Endothelial cell of umbilical vein (primary cell): Measurements from ENCODE around the gene PAX1. TPM values are rescaled to one million over a fixed set of nuclear protein-coding genes. Genes with fewer than 3 reads are reported as not detected.

Experiments
- BruUV-seq: library from RNA; stranded (reverse); fragments of 400-500 nt; replicated peaks from 2 replicates; lab custom pipeline; 2021; lab: Mats Ljungman, UMichigan
- CTCF ChIA-PET: fragments of 300-600, 350-600 bp; sonication (Branson Sonifier 250); formaldehyde crosslinking; loops from one replicate; lab custom pipeline; 2021; ENCODE audit warnings: antibody characterized with exemption, inconsistent platforms; lab: Charles Lee
- POLR2A ChIA-PET: fragments of 300-600, 350-600 bp; sonication (Branson Sonifier 250); formaldehyde crosslinking; loops from one replicate; lab custom pipeline; 2021; ENCODE audit warnings: antibody characterized with exemption, inconsistent platforms; lab: Charles Lee
- DNase-seq: peaks from one replicate; pipeline ENCODE4 v3.0.0-alpha.2; 2011; ENCODE audit warnings: low read depth, low spot score
- FAIRE-seq: peaks from 2 replicates; lab custom pipeline; 2011; peaks lifted over from hg19 to GRCh38; lab: Jason Lieb, UNC
- H2AFZ ChIP-seq: 2 replicates; pipeline ENCODE4 v1.6.0; 2012; ENCODE audit warnings: low read depth, low read length, control low read depth, inconsistent platforms
- H3K27ac ChIP-seq: 2 replicates; pipeline ENCODE4 v1.5.1; 2011; ENCODE audit warnings: low read depth, mild to moderate bottlenecking, control low read depth, low read length, moderate library complexity; ENCODE audit not compliant: insufficient read depth
- H3K27me3 ChIP-seq, 2 experiments: 2 replicates each; pipeline versions ENCODE4 v1.6.0 to v1.6.1; 2011; ENCODE audit warnings: low read length in 2 of 2, mixed read lengths in 1 of 2; ENCODE audit not compliant: control insufficient read depth in 2 of 2, insufficient read depth in 2 of 2
- H3K36me3 ChIP-seq, 2 experiments: 2 replicates in 1 of 2; 3 replicates in 1 of 2; pipeline ENCODE4 v1.5.1; 2011; ENCODE audit warnings: low read length in 2 of 2, mild to moderate bottlenecking in 1 of 2, moderate library complexity in 1 of 2; ENCODE audit not compliant: control insufficient read depth in 2 of 2, insufficient read depth in 2 of 2; ENCODE audit errors: extremely low read depth in 1 of 2
- H3K4me1 ChIP-seq: 3 replicates; pipeline ENCODE4 v1.5.1; 2011; ENCODE audit warnings: mild to moderate bottlenecking, low read length; ENCODE audit not compliant: control insufficient read depth, insufficient read depth; ENCODE audit errors: extremely low read depth
- H3K4me2 ChIP-seq: 2 replicates; pipeline ENCODE4 v1.6.1; 2011; ENCODE audit warnings: low read length, control low read depth, mixed read lengths; ENCODE audit not compliant: insufficient read depth
- H3K4me3 ChIP-seq, 3 experiments: fragments of 200-600 bp in 1 of 3; sonication (generic), shearing (Covaris generic) in 1 of 3; replicated peaks in 1 of 3; 2 replicates each; pipeline ENCODE4 v1.5.1; 2011 to 2016; ENCODE audit warnings: control low read depth in 3 of 3, low read length in 3 of 3, mild to moderate bottlenecking in 2 of 3, inconsistent platforms in 1 of 3, low read depth in 1 of 3, moderate library complexity in 1 of 3; ENCODE audit not compliant: insufficient read depth in 1 of 3
- H3K79me2 ChIP-seq: 2 replicates; pipeline ENCODE4 v1.6.0; 2012; ENCODE audit warnings: low read length, inconsistent platforms; ENCODE audit not compliant: control insufficient read depth, insufficient read depth
- H3K9ac ChIP-seq: replicated peaks from 2 replicates; pipeline ENCODE3; 2011; ENCODE audit warnings: low read length, control low read depth; ENCODE audit not compliant: insufficient read depth; ENCODE audit errors: extremely low read depth
- H3K9me1 ChIP-seq: replicated peaks from 3 replicates; pipeline ENCODE4 v1.6.0; 2011; ENCODE audit warnings: mild to moderate bottlenecking, low read length; ENCODE audit not compliant: control insufficient read depth, insufficient read depth; ENCODE audit errors: extremely low read depth
- H3K9me3 ChIP-seq: replicated peaks from 2 replicates; pipeline ENCODE4 v1.5.1; 2012; ENCODE audit warnings: low read length, inconsistent platforms; ENCODE audit not compliant: control insufficient read depth, insufficient read depth
- H4K20me1 ChIP-seq: replicated peaks from 2 replicates; pipeline ENCODE3; 2011; ENCODE audit warnings: mild to moderate bottlenecking, low read length; ENCODE audit not compliant: control insufficient read depth, insufficient read depth; ENCODE audit errors: extremely low read depth
- EZH2 ChIP-seq: IDR thresholded peaks from 2 replicates; pipeline ENCODE4 v1.6.1; 2012; ENCODE audit warnings: borderline replicate concordance, low read depth, mild to moderate bottlenecking, moderate library complexity, low read length, inconsistent platforms; ENCODE audit not compliant: severe bottlenecking
- FOS ChIP-seq: IDR thresholded peaks from 2 replicates; pipeline ENCODE4 v1.6.1; 2011; ENCODE audit warnings: mild to moderate bottlenecking, low read length, moderate library complexity, borderline replicate concordance; ENCODE audit not compliant: insufficient read depth
- GATA2 ChIP-seq: IDR thresholded peaks from 2 replicates; pipeline ENCODE4 v1.7.0; 2011; ENCODE audit warnings: low read depth, mild to moderate bottlenecking, moderate library complexity, mixed read lengths, low read length; ENCODE audit not compliant: insufficient read length, insufficient read depth
- JUN ChIP-seq: IDR thresholded peaks from 2 replicates; pipeline ENCODE4 v1.6.1; 2011; ENCODE audit warnings: borderline replicate concordance, low read depth; ENCODE audit not compliant: insufficient read length, insufficient read depth
- MYC ChIP-seq: IDR thresholded peaks from one replicate; pipeline ENCODE4 v1.6.1; 2011; ENCODE audit warnings: mild to moderate bottlenecking, low read depth, low read length
- POLR2A ChIP-seq: IDR thresholded peaks from 2 replicates; pipeline ENCODE4 v1.6.1; 2012; ENCODE audit warnings: low read depth, mild to moderate bottlenecking, control low read depth, low read length
- POLR2AphosphoS5 ChIP-seq: IDR thresholded peaks from 2 replicates; pipeline ENCODE4 v1.6.1; 2012; ENCODE audit warnings: low read depth, mild to moderate bottlenecking, control low read depth, low read length, moderate library complexity; ENCODE audit not compliant: insufficient read depth
- dilution Hi-C: fragments of 300-500 bp; cut with MboI; formaldehyde crosslinking; loops from one replicate; pipeline ENCODE4 v1.15.0; 2019; ENCODE audit warnings: low sequenced_read_pairs; ENCODE audit not compliant: extremely low pct_ligation_motif_present
- intact Hi-C: fragments of 100-400 bp; cut with micrococcal nuclease; formaldehyde crosslinking; loops from one replicate; pipeline ENCODE4 v1.10.0; 2022
- polyA plus RNA-seq, 4 experiments: library from polyadenylated mRNA; depleted of rRNA in 3 of 4; stranded (reverse) in 3 of 4; unstranded in 1 of 4; fragments of >200 nt; gene quantifications; 2 replicates each; pipeline versions ENCODE4 v1.2.1 to v1.2.3, GENCODE V29; 2011 to 2012; ENCODE audit warnings: missing spikeins in 1 of 4
- total RNA-seq: library from RNA; stranded (reverse); gene quantifications from 2 replicates; pipeline ENCODE4 v1.2.3, GENCODE V29; 2021
- TF ChIP-seq, protein P1 (sequence below), 2 donors: IDR thresholded peaks; 1 replicate in 1 of 2; 2 replicates in 1 of 2; pipeline ENCODE4 v1.5.1; 2011; ENCODE audit warnings: low read length in 2 of 2, mild to moderate bottlenecking in 2 of 2, moderate library complexity in 2 of 2, control low read depth in 1 of 2, inconsistent platforms in 1 of 2, low read depth in 1 of 2; ENCODE audit not compliant: insufficient read depth in 1 of 2; ENCODE audit errors: extremely low read depth in 1 of 2
- TF ChIP-seq, protein P2 (sequence below): IDR thresholded peaks from 2 replicates; pipeline ENCODE4 v1.6.1; 2011; ENCODE audit not compliant: insufficient read depth, insufficient read length

The PAX1 gene
- total and polyA plus RNA-seq, 2 donors (not counting 3 experiments of a cell fraction or from before 2014, with no cell fraction given), result not detected

DNA sequence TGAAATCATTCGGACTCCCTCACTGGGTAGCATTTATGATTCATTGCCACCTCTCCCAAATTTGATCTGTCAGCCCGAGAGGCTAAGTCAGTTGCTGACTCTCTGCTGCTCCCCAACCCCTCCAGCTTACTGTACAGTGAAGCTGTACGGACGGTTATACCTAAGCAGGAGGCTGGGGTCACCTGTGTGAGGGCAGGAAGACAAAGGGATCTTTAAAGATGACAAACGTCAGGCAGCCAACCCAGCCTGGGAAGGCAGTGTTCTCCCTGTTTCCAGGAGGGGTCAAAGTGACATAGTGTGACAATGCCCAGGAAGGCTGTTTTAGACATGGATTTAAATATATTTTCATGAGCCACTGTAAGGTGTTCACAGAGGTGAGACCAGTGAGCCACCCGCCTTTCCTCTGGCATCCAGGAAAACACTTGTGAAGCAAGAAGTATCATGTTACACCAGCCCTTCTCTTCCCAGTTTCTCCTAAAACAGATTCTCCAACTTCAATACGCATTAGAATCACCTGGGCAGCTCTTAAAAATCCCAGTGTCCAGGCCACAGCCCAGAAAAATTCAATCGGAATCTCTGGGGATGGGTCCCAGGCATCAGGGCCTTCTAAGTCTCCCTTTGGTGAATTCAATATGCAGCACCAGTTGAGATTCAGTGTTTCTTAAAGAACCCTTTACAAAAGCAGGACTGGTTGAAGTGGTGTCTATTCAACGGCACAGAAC, 6.8 kb upstream of the PAX1 start:
- Histone ChIP-seq H4K20me1 (no peaks in the 10 kb centered on the region), H3K4me3 (no peak overlapping the region), H3K4me1 (no peaks in the 10 kb centered on the region), H3K79me2 (no peaks in the 10 kb centered on the region), H3K4me2 (no peak overlapping the region), H3K9ac (no peak overlapping the region), H3K27ac (no peak overlapping the region), H3K9me3 (no peaks in the 10 kb centered on the region), H3K36me3 (no peaks in the 10 kb centered on the region), H3K27me3 (peaks cover 40 to 45% of the 10 kb centered on the region in 2 experiments), H3K9me1 (no peaks in the 10 kb centered on the region), H2AFZ (no peak overlapping the region)
- FAIRE-seq, result no peak
- dilution Hi-C loops (no loop called here), intact Hi-C loops (no loop called here)
- POLR2A ChIA-PET, result no interaction called here
- CTCF ChIA-PET, result no interaction called here
- TF ChIP-seq MYC, result no peak
- no peak for TF ChIP-seq POLR2A
- TF ChIP-seq JUN, result no peak
- no peak for TF ChIP-seq FOS
- TF ChIP-seq, protein P1, sequence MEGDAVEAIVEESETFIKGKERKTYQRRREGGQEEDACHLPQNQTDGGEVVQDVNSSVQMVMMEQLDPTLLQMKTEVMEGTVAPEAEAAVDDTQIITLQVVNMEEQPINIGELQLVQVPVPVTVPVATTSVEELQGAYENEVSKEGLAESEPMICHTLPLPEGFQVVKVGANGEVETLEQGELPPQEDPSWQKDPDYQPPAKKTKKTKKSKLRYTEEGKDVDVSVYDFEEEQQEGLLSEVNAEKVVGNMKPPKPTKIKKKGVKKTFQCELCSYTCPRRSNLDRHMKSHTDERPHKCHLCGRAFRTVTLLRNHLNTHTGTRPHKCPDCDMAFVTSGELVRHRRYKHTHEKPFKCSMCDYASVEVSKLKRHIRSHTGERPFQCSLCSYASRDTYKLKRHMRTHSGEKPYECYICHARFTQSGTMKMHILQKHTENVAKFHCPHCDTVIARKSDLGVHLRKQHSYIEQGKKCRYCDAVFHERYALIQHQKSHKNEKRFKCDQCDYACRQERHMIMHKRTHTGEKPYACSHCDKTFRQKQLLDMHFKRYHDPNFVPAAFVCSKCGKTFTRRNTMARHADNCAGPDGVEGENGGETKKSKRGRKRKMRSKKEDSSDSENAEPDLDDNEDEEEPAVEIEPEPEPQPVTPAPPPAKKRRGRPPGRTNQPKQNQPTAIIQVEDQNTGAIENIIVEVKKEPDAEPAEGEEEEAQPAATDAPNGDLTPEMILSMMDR (IDR thresholded peaks at IDR 0.05; ENCODE audit: extremely low read depth in 1 of 2, insufficient read depth in 1 of 2, low read depth in 1 of 2, low read length in 2 of 2), result no peak
- no peak for TF ChIP-seq EZH2
- TF ChIP-seq POLR2AphosphoS5, result no peak
- no peak for TF ChIP-seq GATA2
- TF ChIP-seq, protein P2, sequence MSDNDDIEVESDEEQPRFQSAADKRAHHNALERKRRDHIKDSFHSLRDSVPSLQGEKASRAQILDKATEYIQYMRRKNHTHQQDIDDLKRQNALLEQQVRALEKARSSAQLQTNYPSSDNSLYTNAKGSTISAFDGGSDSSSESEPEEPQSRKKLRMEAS, result no peak
- no TSS peak for BruUV-seq
- DNase-seq, result no peak
